Left lung (tissue), 10 donors: ENCODE results near the gene HSBP1. TPM values are rescaled to one million over a fixed set of nuclear protein-coding genes. Genes with fewer than 3 reads are reported as not detected.

ENCODE experiments used
- ATAC-seq: fragments of 200-7000 bp; cut with Tn5 transposase; one replicate; pipeline ENCODE4 v1.9.1; 2020; ENCODE audit warnings: moderate library complexity
- DNase-seq, 4 donors: peaks; one replicate each; pipeline ENCODE4 v3.0.0-alpha.2; 2013 to 2020
- H3K27ac ChIP-seq, 2 donors: fragments of 200-600 bp; sonication (generic) in 1 of 2; one replicate each; pipeline versions ENCODE4 v1.5.0 to v1.8.0; 2020 to 2021
- H3K27me3 ChIP-seq, 2 donors: fragments of 200-600 bp; sonication (generic) in 1 of 2; one replicate each; pipeline versions ENCODE4 v1.5.0 to v1.8.0; 2020 to 2021
- H3K36me3 ChIP-seq, 2 donors: fragments of 200-600 bp; sonication (generic) in 1 of 2; one replicate each; pipeline versions ENCODE4 v1.5.0 to v1.8.0; 2020 to 2021
- H3K4me1 ChIP-seq, 2 donors: fragments of 200-600 bp; one replicate each; pipeline ENCODE4 v1.8.0; 2021
- H3K4me3 ChIP-seq, 2 donors: fragments of 200-600 bp; sonication (generic) in 1 of 2; one replicate each; pipeline versions ENCODE4 v1.5.0 to v1.8.0; 2020 to 2021; ENCODE audit warnings: mild to moderate bottlenecking in 1 of 2
- H3K9me3 ChIP-seq, 2 donors: fragments of 200-600 bp; sonication (generic) in 1 of 2; one replicate each; pipeline versions ENCODE4 v1.5.0 to v1.8.0; 2020 to 2021
- CTCF ChIP-seq, 2 donors: fragments of 200-600 bp; sonication (generic) in 1 of 2; IDR thresholded peaks; one replicate each; pipeline versions ENCODE4 v1.5.0 to v1.8.0; 2021; ENCODE audit warnings: antibody characterized with exemption in 2 of 2
- intact Hi-C, 2 donors: fragments of 100-400 bp; cut with DNase I; formaldehyde crosslinking; loops; one replicate each; pipeline versions ENCODE4 v1.11.2 to v1.14.2; 2022
- polyA plus RNA-seq, 6 donors: library from polyadenylated mRNA; unstranded; fragments of 120-200 nt; gene quantifications; one replicate each; pipeline ENCODE4 v1.2.1, GENCODE V29; 2013; ENCODE audit not compliant: insufficient read length in 6 of 6
- total RNA-seq, 2 donors: library from RNA; stranded (reverse); fragmentation: NEBNext Ultra II Directional; extraction: Animal tissue kit (Norgen Biotek cat#: 25700); gene quantifications; one replicate each; pipeline ENCODE4 v1.2.1, GENCODE V29; 2021
- donor health status: DM: no; HTN: yes; CAD: no.
- donor health status: DM: no; HTN: no; CAD: no.

Gene HSBP1
- total and polyA plus RNA-seq, 8 donors = 118 to 184 (median 168) TPM

DNA sequence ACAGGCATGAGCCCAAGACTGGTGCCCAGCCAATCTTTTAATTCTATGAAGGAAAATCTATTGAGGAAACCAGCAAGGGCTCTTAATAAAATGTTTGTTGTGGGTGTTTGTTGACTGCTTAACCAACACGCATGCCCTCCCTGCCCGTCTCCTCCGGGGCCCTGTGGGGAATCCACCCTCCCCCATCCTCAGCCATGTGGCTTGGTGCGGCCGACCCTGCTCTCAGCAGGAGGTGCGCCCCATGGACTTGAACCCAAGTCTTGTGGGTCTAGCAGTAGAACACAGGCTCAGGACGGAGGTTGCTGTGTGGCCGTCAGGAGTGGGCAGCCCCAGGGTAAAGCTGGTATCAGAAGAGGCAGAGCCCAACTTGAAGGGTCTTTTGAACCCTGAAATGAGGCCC lies 46.1 kb downstream of the HSBP1 start:
- Histone ChIP-seq H3K27ac (no peak overlapping the region), H3K9me3 (no peaks in the 10 kb centered on the region), H3K27me3 (no peaks in the 10 kb centered on the region), H3K36me3 (no peaks in the 10 kb centered on the region), H3K4me1 (no peaks in the 10 kb centered on the region), H3K4me3 (no peak overlapping the region)
- no peak for DNase-seq
- no peak for TF ChIP-seq CTCF (IDR thresholded peaks at IDR 0.05)
- intact Hi-C loops = no loop called here
- ATAC-seq = no peak

- H3K27me3 ChIP-seq = no peaks in the 10 kb centered on the region
- ATAC-seq (no peak), DNase-seq (no peak)
- no peaks in the 10 kb centered on the region for H3K9me3 ChIP-seq
- intact Hi-C loops = no loop called here
- no peaks in the 10 kb centered on the region for H3K4me1 ChIP-seq
- H3K36me3 ChIP-seq = no peaks in the 10 kb centered on the region
- H3K4me3 ChIP-seq = no peak overlapping the region
- H3K27ac ChIP-seq = no peak overlapping the region
- TF ChIP-seq CTCF (IDR thresholded peaks at IDR 0.05) = no peak
Measured at GRCh38 chr16:83854420-83854819, 46.6 kb downstream of the HSBP1 start.

- DNase-seq = no peak
- no peaks in the 10 kb centered on the region for H3K27me3 ChIP-seq
- intact Hi-C loops = no loop called here
- H3K27ac ChIP-seq = no peak overlapping the region
- no peak overlapping the region for H3K4me3 ChIP-seq
- no peak for ATAC-seq
- TF ChIP-seq CTCF (IDR thresholded peaks at IDR 0.05) = no peak
- H3K36me3 ChIP-seq = no peaks in the 10 kb centered on the region
- no peaks in the 10 kb centered on the region for H3K4me1 ChIP-seq
- no peaks in the 10 kb centered on the region for H3K9me3 ChIP-seq
Measured at GRCh38 chr16:83856792-83857191, 49.0 kb downstream of the HSBP1 start.

- no peak overlapping the region for H3K27ac ChIP-seq
- no peak for DNase-seq
- ATAC-seq = no peak
Measured at GRCh38 chr16:83859265-83859664, 51.5 kb downstream of the HSBP1 start.

GRCh38 chr16:83862661-83863060 lies 54.9 kb downstream of the HSBP1 start:
- H3K27me3 ChIP-seq = no peaks in the 10 kb centered on the region
- ATAC-seq (no peak), DNase-seq (no peak)
- H3K9me3 ChIP-seq = no peaks in the 10 kb centered on the region
- intact Hi-C loops = no loop called here
- H3K4me3 ChIP-seq = no peak overlapping the region
- H3K4me1 ChIP-seq = no peaks in the 10 kb centered on the region
- H3K27ac ChIP-seq = no peak overlapping the region
- no peaks in the 10 kb centered on the region for H3K36me3 ChIP-seq
- TF ChIP-seq CTCF (IDR thresholded peaks at IDR 0.05) = no peak

More at GRCh38 chr16:83859265-83859664, 51.5 kb downstream of the HSBP1 start:
- Histone ChIP-seq H3K4me1 (no peaks in the 10 kb centered on the region), H3K4me3 (no peak overlapping the region), H3K27me3 (no peaks in the 10 kb centered on the region), H3K9me3 (no peaks in the 10 kb centered on the region), H3K36me3 (no peaks in the 10 kb centered on the region)
- intact Hi-C loops = no loop called here
- TF ChIP-seq CTCF (IDR thresholded peaks at IDR 0.05) = no peak
